SK-N-SH treated with all-trans-retinoic acid at 6 μM for 48 hours (cell line): ENCODE data around the gene GRB2.

Source experiments
- ARNTL ChIP-seq: fragments of 450-650 bp; formaldehyde crosslinking; IDR thresholded peaks from 2 replicates; pipeline ENCODE4 v1.5.0; 2020; ENCODE audit warnings: low read depth, mild to moderate bottlenecking, moderate library complexity, borderline replicate concordance
- TOX ChIP-seq: fragments of 250-450 bp; sonication (Bioruptor Pico); IDR thresholded peaks from 2 replicates; pipeline ENCODE4 v1.8.0; 2021; ENCODE audit warnings: mild to moderate bottlenecking, moderate library complexity, borderline replicate concordance
- TF ChIP-seq, protein P1 (sequence below): fragments of 250-450 bp; sonication (Bioruptor Pico); IDR thresholded peaks from 2 replicates; pipeline ENCODE4 v1.8.0; 2020; ENCODE audit warnings: mild to moderate bottlenecking, moderate library complexity, borderline replicate concordance
- TF ChIP-seq, protein P2 (sequence below): fragments of 250-450 bp; sonication (Bioruptor Pico); IDR thresholded peaks from 2 replicates; pipeline ENCODE4 v1.5.1; 2020; ENCODE audit warnings: low read depth, mild to moderate bottlenecking, moderate library complexity

DNA sequence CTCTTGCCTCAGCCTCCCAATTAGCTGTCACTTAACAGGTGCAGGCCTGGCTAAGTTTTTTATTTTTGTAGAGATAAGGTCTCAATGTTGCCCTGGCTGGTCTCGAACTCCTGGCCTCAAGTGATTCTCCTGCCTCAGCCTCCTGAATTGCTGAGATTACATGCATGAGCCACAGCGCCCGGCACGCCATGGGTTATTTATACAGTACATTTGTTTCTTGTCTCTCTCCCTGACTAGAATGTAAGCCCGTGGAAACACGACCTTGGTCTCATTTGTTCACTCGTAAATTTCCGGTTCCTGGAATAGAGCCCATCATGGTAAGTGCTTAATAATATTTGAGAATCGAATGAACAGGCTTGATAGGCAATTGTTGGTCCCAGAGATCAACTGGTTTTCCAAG, 118.3 kb downstream of the GRB2 start:
- TF ChIP-seq, protein P1, sequence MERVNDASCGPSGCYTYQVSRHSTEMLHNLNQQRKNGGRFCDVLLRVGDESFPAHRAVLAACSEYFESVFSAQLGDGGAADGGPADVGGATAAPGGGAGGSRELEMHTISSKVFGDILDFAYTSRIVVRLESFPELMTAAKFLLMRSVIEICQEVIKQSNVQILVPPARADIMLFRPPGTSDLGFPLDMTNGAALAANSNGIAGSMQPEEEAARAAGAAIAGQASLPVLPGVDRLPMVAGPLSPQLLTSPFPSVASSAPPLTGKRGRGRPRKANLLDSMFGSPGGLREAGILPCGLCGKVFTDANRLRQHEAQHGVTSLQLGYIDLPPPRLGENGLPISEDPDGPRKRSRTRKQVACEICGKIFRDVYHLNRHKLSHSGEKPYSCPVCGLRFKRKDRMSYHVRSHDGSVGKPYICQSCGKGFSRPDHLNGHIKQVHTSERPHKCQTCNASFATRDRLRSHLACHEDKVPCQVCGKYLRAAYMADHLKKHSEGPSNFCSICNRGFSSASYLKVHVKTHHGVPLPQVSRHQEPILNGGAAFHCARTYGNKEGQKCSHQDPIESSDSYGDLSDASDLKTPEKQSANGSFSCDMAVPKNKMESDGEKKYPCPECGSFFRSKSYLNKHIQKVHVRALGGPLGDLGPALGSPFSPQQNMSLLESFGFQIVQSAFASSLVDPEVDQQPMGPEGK (CRISPR knock-in tag), result no peak
- TF ChIP-seq TOX (no peak), ARNTL (CRISPR knock-in tag) (no peak)
- TF ChIP-seq, protein P2, sequence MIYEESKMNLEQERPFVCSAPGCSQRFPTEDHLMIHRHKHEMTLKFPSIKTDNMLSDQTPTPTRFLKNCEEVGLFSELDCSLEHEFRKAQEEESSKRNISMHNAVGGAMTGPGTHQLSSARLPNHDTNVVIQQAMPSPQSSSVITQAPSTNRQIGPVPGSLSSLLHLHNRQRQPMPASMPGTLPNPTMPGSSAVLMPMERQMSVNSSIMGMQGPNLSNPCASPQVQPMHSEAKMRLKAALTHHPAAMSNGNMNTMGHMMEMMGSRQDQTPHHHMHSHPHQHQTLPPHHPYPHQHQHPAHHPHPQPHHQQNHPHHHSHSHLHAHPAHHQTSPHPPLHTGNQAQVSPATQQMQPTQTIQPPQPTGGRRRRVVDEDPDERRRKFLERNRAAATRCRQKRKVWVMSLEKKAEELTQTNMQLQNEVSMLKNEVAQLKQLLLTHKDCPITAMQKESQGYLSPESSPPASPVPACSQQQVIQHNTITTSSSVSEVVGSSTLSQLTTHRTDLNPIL (CRISPR knock-in tag), result no peak
